GM12878 (cell line): Measurements from ENCODE around the gene GSTCD. TPM values are rescaled to one million over a fixed set of nuclear protein-coding genes. Genes with fewer than 3 reads are reported as not detected.

Experiments used
- ATAC-seq: fragments of 200-7000 bp; cut with Tn5 transposase; 3 replicates; pipeline ENCODE4 v1.9.1; 2020; ENCODE audit warnings: mild to moderate bottlenecking, moderate library complexity
- BruUV-seq: library from RNA; stranded (reverse); fragments of 400-500 nt; replicated peaks from 2 replicates; lab custom pipeline; 2021; lab: Mats Ljungman, UMichigan
- CTCF ChIA-PET: fragments of 300-600 bp; sonication (Branson Sonifier 250); formaldehyde crosslinking; extraction: SDS; loops from one replicate; lab custom pipeline; 2021; ENCODE audit warnings: inconsistent platforms; lab: Yijun Ruan, JAX
- POLR2A ChIA-PET: fragments of 350-600 bp; formaldehyde crosslinking; extraction: SDS; loops from one replicate; lab custom pipeline; 2021; ENCODE audit warnings: inconsistent platforms; lab: Charles Lee
- RAD21 ChIA-PET: fragments of 300-600 bp; sonication (Branson Sonifier 250); formaldehyde crosslinking; loops from one replicate; lab custom pipeline; 2023; ENCODE audit warnings: antibody characterized with exemption; ENCODE audit not compliant: unreplicated experiment; lab: Charles Lee
- SMC1A ChIA-PET: fragments of 300-600 bp; sonication (Branson Sonifier 250); formaldehyde crosslinking; loops from one replicate; lab custom pipeline; 2023; ENCODE audit not compliant: unreplicated experiment, uncharacterized antibody; lab: Charles Lee
- DNase-seq: peaks from one replicate; pipeline ENCODE4 v3.0.0-alpha.2; 2011; ENCODE audit warnings: low read depth, low spot score
- FAIRE-seq: peaks from 3 replicates; lab custom pipeline; 2011; peaks lifted over from hg19 to GRCh38; lab: Jason Lieb, UNC
- H2AFZ ChIP-seq: 2 replicates; pipeline ENCODE4 v1.6.0; 2011; ENCODE audit warnings: low read depth, low read length, control low read depth; ENCODE audit not compliant: control insufficient read depth
- H3K27ac ChIP-seq: 2 replicates; pipeline ENCODE4 v1.5.1; 2011; ENCODE audit warnings: control low read depth; ENCODE audit not compliant: control insufficient read depth, insufficient read depth
- H3K27me3 ChIP-seq, 2 experiments: replicated peaks in 1 of 2; 2 replicates each; pipeline versions ENCODE4 v1.6.0 to v1.6.1; 2011; ENCODE audit warnings: low read length in 1 of 2; ENCODE audit not compliant: control insufficient read depth in 2 of 2, insufficient read depth in 2 of 2
- H3K36me3 ChIP-seq, 2 experiments: 2 replicates each; pipeline ENCODE4 v1.5.1; 2011; ENCODE audit warnings: low read length in 1 of 2; ENCODE audit not compliant: control insufficient read depth in 2 of 2, insufficient read depth in 2 of 2
- H3K4me1 ChIP-seq: 2 replicates; pipeline ENCODE4 v1.6.1; 2011; ENCODE audit warnings: mild to moderate bottlenecking, low read length, moderate library complexity, mixed read lengths; ENCODE audit not compliant: control insufficient read depth, insufficient read depth
- H3K4me2 ChIP-seq: 2 replicates; pipeline ENCODE4 v1.6.0; 2011; ENCODE audit warnings: control low read depth; ENCODE audit not compliant: control insufficient read depth, insufficient read depth
- H3K4me3 ChIP-seq: fragments of 200-600 bp; sonication (generic); 2 replicates; pipeline ENCODE4 v1.5.1; 2016
- H3K79me2 ChIP-seq: 2 replicates; pipeline ENCODE4 v1.6.0; 2011; ENCODE audit warnings: low read length; ENCODE audit not compliant: control insufficient read depth, insufficient read depth
- H3K9ac ChIP-seq: 2 replicates; pipeline ENCODE4 v1.8.0; 2011; ENCODE audit warnings: low read length, control low read depth, mixed read lengths; ENCODE audit not compliant: control insufficient read depth, insufficient read depth
- H3K9me3 ChIP-seq: replicated peaks from 3 replicates; pipeline ENCODE4 v1.5.1; 2011; ENCODE audit warnings: mild to moderate bottlenecking, low read length; ENCODE audit not compliant: control insufficient read depth, insufficient read depth
- H4K20me1 ChIP-seq: 2 replicates; pipeline ENCODE4 v1.6.0; 2011; ENCODE audit not compliant: control insufficient read depth, insufficient read depth
- EED ChIP-seq: sonication (generic); IDR thresholded peaks from 2 replicates; pipeline ENCODE4 v1.6.1; 2016; ENCODE audit warnings: antibody characterized with exemption, low read depth
- FOXM1 ChIP-seq: IDR thresholded peaks from 2 replicates; pipeline ENCODE4 v1.6.1; 2012; ENCODE audit warnings: low read depth, mild to moderate bottlenecking, inconsistent platforms, low read length, moderate library complexity
- GABPA ChIP-seq: IDR thresholded peaks from 2 replicates; pipeline ENCODE4 v1.6.1; 2014; ENCODE audit warnings: antibody characterized with exemption, low read depth, mild to moderate bottlenecking, inconsistent platforms
- GATAD2B ChIP-seq: fragments of 450-650 bp; conservative IDR thresholded peaks from 2 replicates; pipeline ENCODE4 v1.6.1; 2017; ENCODE audit warnings: low read depth, mild to moderate bottlenecking, moderate library complexity
- JUNB ChIP-seq: IDR thresholded peaks from 2 replicates; pipeline ENCODE4 v1.6.1; 2016; ENCODE audit warnings: antibody characterized with exemption, mild to moderate bottlenecking
- MEF2A ChIP-seq: IDR thresholded peaks from 2 replicates; pipeline ENCODE4 v1.6.1; 2011; ENCODE audit warnings: low read depth, mild to moderate bottlenecking, low read length, moderate library complexity; ENCODE audit not compliant: insufficient read depth
- NFIC ChIP-seq: IDR thresholded peaks from 2 replicates; pipeline ENCODE4 v1.6.1; 2012; ENCODE audit warnings: low read depth, mild to moderate bottlenecking, inconsistent platforms, low read length, moderate library complexity
- PRDM15 ChIP-seq: fragments of 450-650 bp; formaldehyde crosslinking; IDR thresholded peaks from 2 replicates; pipeline ENCODE4 v1.4.0; 2020; ENCODE audit warnings: mild to moderate bottlenecking, moderate library complexity
- RFX5 ChIP-seq: IDR thresholded peaks from 2 replicates; pipeline ENCODE4 v1.6.1; 2011; ENCODE audit warnings: low read depth, low read length, improper control_type of control experiment
- RUNX3 ChIP-seq: IDR thresholded peaks from 2 replicates; pipeline ENCODE4 v1.6.1; 2012; ENCODE audit warnings: low read length, inconsistent platforms
- SRF ChIP-seq, 2 experiments: IDR thresholded peaks; 2 replicates each; pipeline ENCODE4 v1.6.1; 2011; ENCODE audit warnings: low read depth in 2 of 2, low read length in 2 of 2, mild to moderate bottlenecking in 1 of 2, moderate library complexity in 1 of 2
- TCF7 ChIP-seq: IDR thresholded peaks from 2 replicates; pipeline ENCODE4 v1.6.1; 2014; ENCODE audit warnings: antibody characterized with exemption, borderline replicate concordance
- WRNIP1 ChIP-seq: IDR thresholded peaks from 2 replicates; pipeline ENCODE4 v1.6.1; 2011; ENCODE audit warnings: low read depth, low read length, improper control_type of control experiment, borderline replicate concordance
- ZNF274 ChIP-seq: IDR thresholded peaks from one replicate; pipeline ENCODE4 v1.8.0; 2011; ENCODE audit not compliant: insufficient read length, insufficient read depth
- WGBS: methylation state at CpG from one replicate; pipeline ENCODE4 v1.1.6; 2016; ENCODE audit warnings: low lambda C conversion rate; ENCODE audit not compliant: insufficient replicate concordance, insufficient coverage; ENCODE audit errors: missing lambda C conversion rate; 5-methylcytosine and 5-hydroxymethylcytosine counted together
- in situ Hi-C: fragments of 300-500 bp; cut with MboI; formaldehyde crosslinking; loops from 9 replicates; pipeline ENCODE4 v1.14.3; 2018; ENCODE audit warnings: mixed read lengths
- intact Hi-C: fragments of 100-400 bp; cut with micrococcal nuclease; formaldehyde crosslinking; loops from one replicate; pipeline ENCODE4 v1.14.2; 2022; ENCODE audit not compliant: unreplicated experiment
- polyA plus RNA-seq, 11 experiments: library from polyadenylated mRNA; depleted of rRNA in 4 of 11; unstranded in 6 of 11; stranded (reverse) in 5 of 11; fragments of >200 nt; fragmentation: Nextera tagmentation in 4 of 11; fragmentation: Illumina TruSeq in 1 of 11; extraction: Ambion mirVana in 4 of 11; extraction: Trizol in 1 of 11; gene quantifications; 1 replicate in 1 of 11; 2 replicates in 10 of 11; pipeline versions ENCODE4 v1.2.1 to v1.2.3, GENCODE V29; 2011 to 2016; ENCODE audit warnings: inconsistent platforms in 2 of 11, missing spikeins in 2 of 11, low read depth in 1 of 11
- total RNA-seq, 4 experiments: library from RNA; depleted of rRNA in 3 of 4; stranded (reverse); fragments of >200 nt in 3 of 4; fragmentation: Illumina TruSeq in 1 of 4; extraction: Trizol in 1 of 4; gene quantifications; 2 replicates each; pipeline versions ENCODE4 v1.2.1 to v1.2.3, GENCODE V29; 2013 to 2021

Gene GSTCD
- total and polyA plus RNA-seq, 10 of the 15 experiments (the other 5 are each of a cell fraction or from before 2014, with no cell fraction given) = 4.3 to 28.4 (median 14.1) TPM

DNA sequence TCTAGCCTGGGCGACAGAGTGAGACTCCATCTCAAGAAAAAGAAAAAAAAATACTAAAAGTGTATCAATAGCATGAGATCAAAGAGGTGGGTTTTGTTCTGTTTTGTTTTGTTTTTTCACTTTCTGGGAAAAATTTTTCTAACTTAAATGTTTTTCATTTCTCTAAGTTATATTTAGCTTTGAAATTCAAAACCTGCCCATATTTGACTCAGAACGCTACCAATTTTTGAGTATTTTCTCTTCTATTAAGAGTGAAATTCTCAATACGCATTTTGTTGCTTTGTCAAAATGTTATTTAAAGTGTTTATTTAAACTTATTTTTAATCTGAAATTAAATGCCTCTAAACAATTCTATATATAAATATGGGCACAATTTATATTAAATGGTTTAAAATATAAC lies 39.6 kb downstream of the GSTCD start:
- TF ChIP-seq SRF (IDR thresholded peaks at IDR 0.05; ENCODE audit: low read depth in 2 of 2, low read length in 2 of 2) = no peak
- peak; percentile 54; the same call in 1 of the 2 replicates for TF ChIP-seq GABPA
- peak; percentile 83 for TF ChIP-seq MEF2A
- TF ChIP-seq ZNF274 = no peak
- peak; percentile 96 for TF ChIP-seq JUNB
- TF ChIP-seq PRDM15 (CRISPR knock-in tag) = no peak
- peak; percentile 89 for TF ChIP-seq NFIC
- peak; percentile 40; the same call in 1 of the 2 replicates for TF ChIP-seq RUNX3
- TF ChIP-seq GATAD2B = no peak
- no peak for TF ChIP-seq EED
- no peak for TF ChIP-seq RFX5
- TF ChIP-seq FOXM1 = peak; percentile 79; the same call in 1 of the 2 replicates
- peak; percentile 77 for TF ChIP-seq TCF7
- no peak for TF ChIP-seq WRNIP1
- peaks cover 0 to 4% of the 10 kb centered on the region in 2 experiments; a peak in 1 of 4 replicates for H3K36me3 ChIP-seq
- RAD21 ChIA-PET = interaction anchor here (1.0 kb wide), 2 partner anchors 30 to 34 kb away, joined by 3 read pairs; no protein-coding TSS in a partner anchor
- BruUV-seq = no TSS peak
- no peak overlapping the region for H3K4me2 ChIP-seq
- H3K79me2 ChIP-seq = no peaks in the 10 kb centered on the region
- POLR2A ChIA-PET = no interaction called here
- SMC1A ChIA-PET = interaction anchor here (1.2 kb wide), 2 partner anchors 19 to 33 kb away, joined by 3 read pairs; no protein-coding TSS in a partner anchor
- WGBS = 67% methylated on average over 3 of the region's 3 CpGs
- ATAC-seq (no peak), FAIRE-seq (no peak), DNase-seq (no peak)
- H3K4me3 ChIP-seq = no peak overlapping the region
- H4K20me1 ChIP-seq = no peaks in the 10 kb centered on the region
- CTCF ChIA-PET = interaction anchor here (1.1 kb wide), 1 partner anchor 608 kb away, joined by 3 read pairs; no protein-coding TSS in a partner anchor
- no peak overlapping the region for H2AFZ ChIP-seq
- H3K27me3 ChIP-seq = no peaks in the 10 kb centered on the region
- in situ Hi-C loops (no loop called here), intact Hi-C loops (no loop called here)
- no peak overlapping the region for H3K27ac ChIP-seq
- no peak overlapping the region for H3K9ac ChIP-seq
- H3K9me3 ChIP-seq = peaks cover 2% of the 10 kb centered on the region; the same call in 2 of the 3 replicates
- H3K4me1 ChIP-seq = no peaks in the 10 kb centered on the region
